LNCaP clone FGC (cell line): Measurements from ENCODE around the gene ADGRA1.

Source experiments
- DNase-seq: peaks from one replicate; pipeline ENCODE4 v3.0.0-alpha.2; 2011; ENCODE audit warnings: low read depth
- H3K4me3 ChIP-seq: 2 replicates; pipeline ENCODE4 v1.5.1; 2011; ENCODE audit warnings: mild to moderate bottlenecking, low read depth, low read length, control low read depth
- CTCF ChIP-seq: IDR thresholded peaks from 2 replicates; pipeline ENCODE4 v1.5.1; 2012; ENCODE audit warnings: mild to moderate bottlenecking; ENCODE audit not compliant: control insufficient read depth, insufficient read depth; ENCODE audit errors: extremely low read depth

ADGRA1 gene

GRCh38 chr10:133115453-133115842 is 27.7 kb downstream of the ADGRA1 start:
- H3K4me3 ChIP-seq, result no peak overlapping the region
- no peak for DNase-seq
- TF ChIP-seq CTCF, result no peak

GRCh38 chr10:133115976-133116375 is 28.3 kb downstream of the ADGRA1 start:
- no peak for TF ChIP-seq CTCF
- H3K4me3 ChIP-seq, result no peak overlapping the region
- no peak for DNase-seq

GRCh38 chr10:133116455-133116854 is 28.7 kb downstream of the ADGRA1 start:
- no peak for TF ChIP-seq CTCF

GRCh38 chr10:133117036-133117687 is 29.4 kb downstream of the ADGRA1 start:
- no peak overlapping the region for H3K4me3 ChIP-seq
- DNase-seq, result no peak
- no peak for TF ChIP-seq CTCF

More at GRCh38 chr10:133116455-133116854, 28.7 kb downstream of the ADGRA1 start:
- DNase-seq, result no peak
- H3K4me3 ChIP-seq, result no peak overlapping the region

- TF ChIP-seq CTCF, result no peak
- no peak overlapping the region for H3K4me3 ChIP-seq
- DNase-seq, result no peak
These were observed 30.0 kb downstream of the ADGRA1 start for GRCh38 chr10:133117688-133118071.

GRCh38 chr10:133121479-133121878 is 33.8 kb downstream of the ADGRA1 start:
- no peak for TF ChIP-seq CTCF
- no peak for DNase-seq
- no peak overlapping the region for H3K4me3 ChIP-seq

GRCh38 chr10:133122171-133122935 is 34.6 kb downstream of the ADGRA1 start:
- no peak for TF ChIP-seq CTCF
- no peak overlapping the region for H3K4me3 ChIP-seq
- no peak for DNase-seq
